OCI-LY7 (cell line): ENCODE data around the gene ADCY5.

Source experiments
- CTCF ChIP-seq: fragments of 200-600 bp; sonication (generic); conservative IDR thresholded peaks from 2 replicates; pipeline ENCODE4 v1.5.1; 2014; ENCODE audit warnings: mild to moderate bottlenecking, antibody characterized with exemption, low read length, moderate library complexity, mixed read lengths
- EZH2phosphoT487 ChIP-seq: fragments of 200-600 bp; sonication (generic); IDR thresholded peaks from 2 replicates; pipeline ENCODE4 v1.6.1; 2018; ENCODE audit warnings: low read depth, borderline replicate concordance, mild to moderate bottlenecking, mixed run types, antibody characterized with exemption, low read length, moderate library complexity, mixed read lengths

DNA sequence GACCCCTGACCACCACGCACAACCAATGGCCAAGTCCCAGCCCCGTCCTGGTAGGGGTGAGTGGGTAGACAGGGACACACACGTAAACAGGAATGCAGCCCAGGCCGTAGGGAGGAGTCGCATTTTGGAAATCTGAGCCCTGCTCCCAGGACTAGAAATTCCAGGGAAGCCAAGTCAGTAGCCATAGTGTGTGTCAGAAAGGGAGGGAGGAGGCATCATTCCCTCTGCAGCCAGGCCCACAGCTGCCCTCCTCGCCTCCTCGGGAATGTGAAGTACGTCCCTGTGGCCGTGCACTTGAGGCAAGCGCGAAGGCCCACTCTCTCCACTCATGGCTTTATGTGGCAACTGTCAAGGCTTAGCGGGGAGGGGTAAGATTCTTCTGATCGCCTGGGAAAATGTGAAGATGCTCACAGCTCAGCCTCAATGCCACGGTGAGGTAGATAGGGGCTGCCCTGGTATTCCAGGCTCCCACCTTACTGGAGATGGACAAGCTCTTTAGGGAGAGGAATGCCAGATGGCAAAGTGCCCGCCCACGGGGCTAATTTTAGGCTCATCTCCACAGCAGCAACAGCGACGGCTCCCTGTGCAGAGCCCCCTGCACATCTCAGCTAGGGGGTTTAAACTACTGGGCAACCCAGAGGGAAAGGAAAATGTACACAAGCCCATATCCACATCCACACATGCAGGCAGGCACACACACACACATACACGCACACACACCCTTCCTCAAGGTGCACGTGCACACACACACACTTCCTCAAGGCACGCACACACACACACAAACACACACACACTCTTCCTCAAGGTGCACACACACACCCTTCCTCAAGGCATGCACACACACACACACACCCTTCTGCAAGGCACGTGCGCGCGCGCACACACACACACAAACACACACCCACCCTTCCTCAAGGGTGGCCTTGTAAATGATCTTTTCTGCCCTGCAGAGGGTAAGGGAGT is 65.5 kb downstream of the ADCY5 start:
- TF ChIP-seq CTCF (no peak), EZH2phosphoT487 (no peak)
